Hepatocyte (in vitro differentiated cells): ENCODE measurements around the gene AP2S1. TPM values are rescaled to one million over a fixed set of nuclear protein-coding genes. Genes with fewer than 3 reads are reported as not detected.
"Not testable (repeated sequence)": the region's sequence is repeated elsewhere in the genome, so short reads cannot be mapped to it uniquely, and the experiment has no call there.

Experiments
- DNase-seq: peaks from one replicate; pipeline ENCODE4 v3.0.0-alpha.2; 2016; ENCODE audit warnings: low spot score
- H2AFZ ChIP-seq: fragments of 200-600 bp; sonication (generic); 2 replicates; pipeline ENCODE4 v1.6.0; 2016; ENCODE audit warnings: antibody characterized with exemption, mild to moderate bottlenecking
- H3K27ac ChIP-seq: fragments of 200-600 bp; sonication (generic); 2 replicates; pipeline ENCODE4 v1.5.1; 2016; ENCODE audit warnings: mild to moderate bottlenecking
- H3K27me3 ChIP-seq: fragments of 200-600 bp; sonication (generic); 2 replicates; pipeline ENCODE4 v1.6.1; 2016
- H3K36me3 ChIP-seq: fragments of 200-600 bp; sonication (generic); replicated peaks from 2 replicates; pipeline ENCODE4 v1.5.1; 2016; ENCODE audit warnings: low read depth; ENCODE audit not compliant: insufficient read depth
- H3K4me1 ChIP-seq: fragments of 200-600 bp; sonication (generic); 2 replicates; pipeline ENCODE4 v1.5.1; 2016; ENCODE audit warnings: mild to moderate bottlenecking, moderate library complexity; ENCODE audit not compliant: insufficient read depth
- H3K4me2 ChIP-seq: fragments of 200-600 bp; sonication (generic); 2 replicates; pipeline ENCODE4 v1.6.0; 2016
- H3K4me3 ChIP-seq: fragments of 200-600 bp; sonication (generic); 2 replicates; pipeline ENCODE4 v1.5.1; 2016; ENCODE audit warnings: mild to moderate bottlenecking
- H3K79me2 ChIP-seq: fragments of 200-600 bp; sonication (generic); 2 replicates; pipeline ENCODE4 v1.6.0; 2017; ENCODE audit warnings: mild to moderate bottlenecking
- H3K9me2 ChIP-seq: fragments of 200-600 bp; sonication (generic); replicated peaks from 2 replicates; pipeline ENCODE4 v1.6.0; 2017; ENCODE audit warnings: mild to moderate bottlenecking; ENCODE audit not compliant: insufficient read depth
- H3K9me3 ChIP-seq: fragments of 200-600 bp; sonication (generic); 2 replicates; pipeline ENCODE4 v1.5.1; 2016; ENCODE audit warnings: low read depth, mild to moderate bottlenecking
- H4K20me1 ChIP-seq: fragments of 200-600 bp; sonication (generic); 2 replicates; pipeline ENCODE4 v1.6.0; 2016; ENCODE audit warnings: mild to moderate bottlenecking; ENCODE audit not compliant: insufficient read depth, poor library complexity, severe bottlenecking
- EZH2 ChIP-seq: fragments of 200-600 bp; sonication (generic); IDR thresholded peaks from 2 replicates; pipeline ENCODE4 v1.6.1; 2016; ENCODE audit warnings: antibody characterized with exemption, mild to moderate bottlenecking, borderline replicate concordance
- EZH2phosphoT487 ChIP-seq: fragments of 200-600 bp; sonication (generic); IDR thresholded peaks from one replicate; pipeline ENCODE4 v1.6.1; 2018; ENCODE audit warnings: antibody characterized with exemption, mild to moderate bottlenecking, low read depth, moderate library complexity; ENCODE audit not compliant: unreplicated experiment, severe bottlenecking
- WGBS: methylation state at CpG from one replicate; pipeline ENCODE4 v1.1.6; 2016; ENCODE audit warnings: low lambda C conversion rate; ENCODE audit errors: missing lambda C conversion rate; 5-methylcytosine and 5-hydroxymethylcytosine counted together
- polyA plus RNA-seq: library from polyadenylated mRNA; unstranded; fragments of >200 nt; fragmentation: Nextera tagmentation; extraction: Ambion mirVana; gene quantifications from 2 replicates; pipeline ENCODE4 v1.2.1, GENCODE V29; 2016
- total RNA-seq: library from RNA; depleted of rRNA; stranded (reverse); fragments of >200 nt; gene quantifications from 2 replicates; pipeline ENCODE4 v1.2.3, GENCODE V29; 2014
- TF ChIP-seq, protein P1 (sequence below): fragments of 200-600 bp; sonication (generic); IDR thresholded peaks from 2 replicates; pipeline ENCODE4 v1.5.1; 2016; ENCODE audit warnings: antibody characterized with exemption, mild to moderate bottlenecking; ENCODE audit not compliant: poor library complexity

Gene AP2S1
- total and polyA plus RNA-seq, 2 experiments from 2014 or later: 109 to 349 TPM

DNA sequence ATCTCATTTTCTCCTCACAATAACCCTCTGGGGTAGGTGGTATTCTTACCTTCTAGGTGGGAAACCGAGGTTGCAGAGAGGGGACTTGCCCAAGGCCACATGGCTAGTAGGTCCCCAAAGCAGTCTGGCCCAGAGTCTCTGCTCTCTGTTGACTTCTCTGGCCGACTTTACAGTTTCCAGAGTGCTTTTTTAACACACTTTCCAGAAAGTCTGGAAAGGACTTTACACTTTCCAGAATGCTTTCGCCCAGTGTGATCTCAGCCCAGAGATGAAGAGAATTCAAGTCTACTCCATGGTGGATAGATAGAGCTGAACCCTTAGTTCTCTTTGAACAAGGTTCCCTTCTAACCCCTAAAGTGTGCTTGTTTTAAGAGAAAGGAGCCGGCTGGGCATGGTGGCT is 22.3 kb upstream of the AP2S1 start:
- WGBS: 85% methylated on average over 4 of the region's 4 CpGs
- Histone ChIP-seq H3K36me3 (no peaks in the 10 kb centered on the region), H4K20me1 (peaks cover 66% of the 10 kb centered on the region), H3K27me3 (no peaks in the 10 kb centered on the region), H3K4me2 (no peak overlapping the region), H3K27ac (no peak overlapping the region), H3K9me2 (no peaks in the 10 kb centered on the region), H3K4me3 (no peak overlapping the region), H3K9me3 (no peaks in the 10 kb centered on the region), H3K4me1 (peaks cover 7% of the 10 kb centered on the region), H3K79me2 (peaks cover 100% of the 10 kb centered on the region), H2AFZ (no peak overlapping the region)
- no peak for TF ChIP-seq EZH2phosphoT487
- TF ChIP-seq, protein P1, sequence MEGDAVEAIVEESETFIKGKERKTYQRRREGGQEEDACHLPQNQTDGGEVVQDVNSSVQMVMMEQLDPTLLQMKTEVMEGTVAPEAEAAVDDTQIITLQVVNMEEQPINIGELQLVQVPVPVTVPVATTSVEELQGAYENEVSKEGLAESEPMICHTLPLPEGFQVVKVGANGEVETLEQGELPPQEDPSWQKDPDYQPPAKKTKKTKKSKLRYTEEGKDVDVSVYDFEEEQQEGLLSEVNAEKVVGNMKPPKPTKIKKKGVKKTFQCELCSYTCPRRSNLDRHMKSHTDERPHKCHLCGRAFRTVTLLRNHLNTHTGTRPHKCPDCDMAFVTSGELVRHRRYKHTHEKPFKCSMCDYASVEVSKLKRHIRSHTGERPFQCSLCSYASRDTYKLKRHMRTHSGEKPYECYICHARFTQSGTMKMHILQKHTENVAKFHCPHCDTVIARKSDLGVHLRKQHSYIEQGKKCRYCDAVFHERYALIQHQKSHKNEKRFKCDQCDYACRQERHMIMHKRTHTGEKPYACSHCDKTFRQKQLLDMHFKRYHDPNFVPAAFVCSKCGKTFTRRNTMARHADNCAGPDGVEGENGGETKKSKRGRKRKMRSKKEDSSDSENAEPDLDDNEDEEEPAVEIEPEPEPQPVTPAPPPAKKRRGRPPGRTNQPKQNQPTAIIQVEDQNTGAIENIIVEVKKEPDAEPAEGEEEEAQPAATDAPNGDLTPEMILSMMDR: no peak
- TF ChIP-seq EZH2: no peak
- DNase-seq: no peak

DNA sequence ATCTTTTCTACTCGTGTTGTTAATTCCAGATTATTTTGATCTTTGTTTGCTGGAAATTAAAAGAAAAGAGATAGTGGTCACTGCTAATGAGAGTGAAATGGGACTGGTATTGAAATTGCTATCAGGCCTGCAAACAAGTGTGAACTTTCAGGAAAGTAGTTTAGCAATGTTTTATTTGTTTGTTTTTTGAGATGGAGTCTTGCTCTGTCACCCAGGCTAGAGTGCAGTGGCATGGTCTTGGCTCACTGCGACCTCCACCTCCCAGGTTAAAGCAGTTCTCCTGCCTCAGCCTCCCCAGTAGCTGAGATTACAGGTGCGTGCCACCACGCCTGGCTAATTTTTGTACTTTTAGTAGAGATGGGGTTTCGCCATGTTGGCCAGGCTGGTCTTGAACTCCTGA is 20.5 kb upstream of the AP2S1 start:
- H3K27me3 ChIP-seq, DNase-seq, H3K9me3 ChIP-seq, H2AFZ ChIP-seq, H3K4me2 ChIP-seq, H3K9me2 ChIP-seq, H3K4me3 ChIP-seq, H3K27ac ChIP-seq, H3K36me3 ChIP-seq: not testable (repeated sequence)
- peaks cover 23% of the 10 kb centered on the region for H3K4me1 ChIP-seq
- peaks cover 100% of the 10 kb centered on the region for H3K79me2 ChIP-seq
- H4K20me1 ChIP-seq: peaks cover 77% of the 10 kb centered on the region
- 88% methylated on average over 5 of the region's 5 CpGs for WGBS

DNA sequence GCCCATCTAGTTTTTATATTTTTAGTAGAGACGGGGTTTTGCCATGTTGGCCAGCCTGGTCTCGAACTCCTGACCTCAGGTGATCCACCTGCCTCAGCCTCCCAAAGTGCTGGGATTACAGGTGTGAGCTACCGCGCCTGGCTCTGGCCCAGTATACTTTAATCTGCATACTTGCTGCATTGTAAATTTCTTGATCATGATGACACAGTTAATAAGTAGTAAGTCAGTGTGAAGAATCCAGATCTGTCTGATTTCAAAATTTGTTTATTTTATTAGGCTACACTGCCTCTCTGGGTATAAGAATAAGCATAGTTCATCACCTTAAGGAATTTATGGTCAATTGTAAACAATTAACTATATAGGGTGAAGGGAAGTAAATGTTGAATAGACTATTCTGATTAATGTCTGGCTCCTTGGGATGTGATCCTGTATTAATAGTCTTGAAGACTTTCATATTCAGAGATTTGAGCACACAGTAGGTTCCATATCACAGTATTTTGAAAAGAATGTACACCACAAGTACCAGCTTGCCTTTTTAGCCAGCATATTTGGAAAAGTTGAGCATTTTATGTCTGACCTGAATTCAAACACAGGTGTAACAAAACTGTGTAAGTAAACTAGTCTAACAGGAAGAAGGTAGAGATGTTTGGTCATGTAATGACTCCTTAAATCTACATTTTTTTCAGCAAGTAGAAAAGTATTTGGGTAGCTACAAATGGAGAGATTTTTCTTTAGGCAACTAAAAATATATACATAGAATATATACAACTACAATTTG is 17.6 kb upstream of the AP2S1 start:
- Histone ChIP-seq H3K4me3 (no peak overlapping the region), H3K27ac (peak overlapping the region; percentile 30), H2AFZ (no peak overlapping the region), H3K4me1 (peaks cover 42% of the 10 kb centered on the region), H3K9me3 (no peaks in the 10 kb centered on the region), H4K20me1 (peaks cover 92% of the 10 kb centered on the region), H3K36me3 (no peaks in the 10 kb centered on the region), H3K4me2 (peak overlapping the region; percentile 25), H3K27me3 (no peaks in the 10 kb centered on the region), H3K79me2 (peaks cover 100% of the 10 kb centered on the region), H3K9me2 (no peaks in the 10 kb centered on the region)
- 95% methylated on average over 4 of the region's 4 CpGs for WGBS
- TF ChIP-seq EZH2phosphoT487 (no peak), EZH2 (no peak)
- TF ChIP-seq, protein P1: no peak
- no peak for DNase-seq

DNA sequence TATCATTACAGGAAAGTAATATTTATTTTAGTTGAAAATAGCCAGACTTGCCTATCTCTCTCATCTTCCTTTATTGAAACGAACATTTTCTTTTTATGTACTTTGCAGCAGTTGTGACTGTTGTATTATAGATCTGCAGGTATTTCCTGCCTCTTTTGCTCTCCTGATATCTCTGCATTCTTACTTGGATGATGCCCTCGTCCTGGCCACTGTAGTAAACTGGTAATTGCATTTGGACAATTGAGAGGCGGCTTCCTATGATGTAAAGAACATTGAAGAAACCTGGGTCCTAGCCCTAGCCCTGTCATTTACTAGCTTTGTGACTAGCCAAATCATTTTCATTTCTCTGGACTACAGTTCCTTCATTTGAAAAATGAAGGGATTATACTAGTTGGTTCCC is 16.5 kb upstream of the AP2S1 start:
- 45% methylated on average over 3 of the region's 3 CpGs for WGBS
- H4K20me1 ChIP-seq: peaks cover 97% of the 10 kb centered on the region
- TF ChIP-seq EZH2phosphoT487 (no peak), EZH2 (no peak)
- TF ChIP-seq, protein P1: no peak
- H3K9me2 ChIP-seq: no peaks in the 10 kb centered on the region
- no peak for DNase-seq
- peaks cover 100% of the 10 kb centered on the region for H3K79me2 ChIP-seq
- no peak overlapping the region for H2AFZ ChIP-seq
- no peak overlapping the region for H3K4me3 ChIP-seq
- peak overlapping the region; percentile 25 for H3K4me2 ChIP-seq
- no peaks in the 10 kb centered on the region for H3K27me3 ChIP-seq
- no peaks in the 10 kb centered on the region for H3K9me3 ChIP-seq
- peaks cover 49% of the 10 kb centered on the region for H3K4me1 ChIP-seq
- no peaks in the 10 kb centered on the region for H3K36me3 ChIP-seq
- peak overlapping the region; percentile 30 for H3K27ac ChIP-seq
